WTC11 (cell line): ENCODE results near the gene RPTOR. TPM values are rescaled to one million over a fixed set of nuclear protein-coding genes. Genes with fewer than 3 reads are reported as not detected.

ENCODE experiments used
- ATAC-seq: fragments of 200-7000 bp; cut with Tn5 transposase; 2 replicates; pipeline ENCODE4 v1.10.0; 2021; ENCODE audit warnings: mild to moderate bottlenecking, moderate library complexity
- CTCF ChIA-PET: fragments of 300-600 bp; sonication (Branson Sonifier 250); formaldehyde crosslinking; loops from one replicate; lab custom pipeline; 2021; ENCODE audit warnings: antibody characterized with exemption; lab: Charles Lee
- POLR2A ChIA-PET: fragments of 350-600 bp; sonication (Branson Sonifier 250); formaldehyde crosslinking; loops from one replicate; lab custom pipeline; 2021; ENCODE audit warnings: antibody characterized with exemption; lab: Charles Lee
- DNase-seq: peaks from one replicate; pipeline ENCODE4 v3.0.0; 2021; ENCODE audit warnings: low spot score
- H3K27ac Mint-ChIP-seq: 2 replicates; pipeline ENCODE4 v1.8.0; 2021; ENCODE audit warnings: mixed read lengths
- H3K27me3 Mint-ChIP-seq: 2 replicates; pipeline ENCODE4 v1.8.0; 2021; ENCODE audit warnings: low read depth, mild to moderate bottlenecking, moderate library complexity, mixed read lengths
- H3K36me3 Mint-ChIP-seq: 2 replicates; pipeline ENCODE4 v1.8.0; 2021; ENCODE audit warnings: mixed read lengths
- H3K4me1 Mint-ChIP-seq: 2 replicates; pipeline ENCODE4 v1.8.0; 2022; ENCODE audit warnings: mixed read lengths
- H3K4me3 Mint-ChIP-seq: 2 replicates; pipeline ENCODE4 v1.8.0; 2021; ENCODE audit warnings: mild to moderate bottlenecking, moderate library complexity, mixed read lengths
- H3K9me3 Mint-ChIP-seq: 2 replicates; pipeline ENCODE4 v1.8.0; 2021; ENCODE audit warnings: mixed read lengths
- CREB1 ChIP-seq: sonication (generic); formaldehyde crosslinking; IDR thresholded peaks from 2 replicates; pipeline ENCODE4 v1.8.0; 2023; ENCODE audit warnings: mild to moderate bottlenecking, missing genetic modification reagents
- CTCF ChIP-seq: fragments of 200-600 bp; IDR thresholded peaks from 2 replicates; pipeline ENCODE4 v1.8.0; 2022; ENCODE audit warnings: antibody characterized with exemption
- EMX1 ChIP-seq: fragments of 250-450 bp; sonication (Bioruptor Pico); IDR thresholded peaks from 2 replicates; pipeline ENCODE4 v1.8.0; 2021; ENCODE audit warnings: mild to moderate bottlenecking
- ETV6 ChIP-seq: sonication (generic); formaldehyde crosslinking; IDR thresholded peaks from 2 replicates; pipeline ENCODE4 v1.8.1; 2022; ENCODE audit warnings: mild to moderate bottlenecking, missing genetic modification reagents
- JAZF1 ChIP-seq: fragments of 250-450 bp; sonication (Bioruptor Pico); IDR thresholded peaks from 2 replicates; pipeline ENCODE4 v1.9.0; 2021; ENCODE audit warnings: moderate library complexity, mild to moderate bottlenecking, inconsistent platforms
- KAT7 ChIP-seq: sonication (generic); formaldehyde crosslinking; IDR thresholded peaks from 2 replicates; pipeline ENCODE4 v1.8.1; 2023; ENCODE audit warnings: missing genetic modification reagents, mild to moderate bottlenecking, borderline replicate concordance
- NFE2L1 ChIP-seq: sonication (generic); formaldehyde crosslinking; IDR thresholded peaks from 2 replicates; pipeline ENCODE4 v1.8.1; 2023; ENCODE audit warnings: missing genetic modification reagents
- NR1H2 ChIP-seq: sonication (generic); formaldehyde crosslinking; IDR thresholded peaks from 2 replicates; pipeline ENCODE4 v1.9.0; 2021; ENCODE audit warnings: mild to moderate bottlenecking, moderate library complexity, missing genetic modification reagents
- NR3C1 ChIP-seq: sonication (generic); formaldehyde crosslinking; conservative IDR thresholded peaks from 2 replicates; pipeline ENCODE4 v1.8.1; 2023; ENCODE audit warnings: low read depth, mild to moderate bottlenecking, missing genetic modification reagents
- OVOL2 ChIP-seq: fragments of 250-450 bp; sonication (Bioruptor Pico); IDR thresholded peaks from 2 replicates; pipeline ENCODE4 v1.9.0; 2021; ENCODE audit warnings: mild to moderate bottlenecking, borderline replicate concordance
- PRDM15 ChIP-seq: sonication (generic); formaldehyde crosslinking; IDR thresholded peaks from 2 replicates; pipeline ENCODE4 v1.8.0; 2022; ENCODE audit warnings: missing genetic modification reagents
- PREB ChIP-seq: sonication (generic); formaldehyde crosslinking; IDR thresholded peaks from 2 replicates; pipeline ENCODE4 v1.8.1; 2022; ENCODE audit warnings: mild to moderate bottlenecking, missing genetic modification reagents, moderate library complexity, borderline replicate concordance
- PRRX2 ChIP-seq: fragments of 250-450 bp; sonication (Bioruptor Pico); IDR thresholded peaks from 2 replicates; pipeline ENCODE4 v1.8.0; 2021; ENCODE audit warnings: mild to moderate bottlenecking
- RORB ChIP-seq: fragments of 250-450 bp; sonication (Bioruptor Pico); IDR thresholded peaks from 2 replicates; pipeline ENCODE4 v1.9.0; 2021; ENCODE audit warnings: mild to moderate bottlenecking
- SMAD3 ChIP-seq: sonication (generic); formaldehyde crosslinking; IDR thresholded peaks from 2 replicates; pipeline ENCODE4 v1.8.0; 2022; ENCODE audit warnings: missing genetic modification reagents, mild to moderate bottlenecking, borderline replicate concordance
- SOX15 ChIP-seq: fragments of 250-450 bp; sonication (Bioruptor Pico); IDR thresholded peaks from 2 replicates; pipeline ENCODE4 v1.9.0; 2021; ENCODE audit warnings: mild to moderate bottlenecking
- TCF7 ChIP-seq: sonication (generic); formaldehyde crosslinking; IDR thresholded peaks from 2 replicates; pipeline ENCODE4 v1.8.0; 2022; ENCODE audit warnings: mild to moderate bottlenecking, low read depth, missing genetic modification reagents, moderate library complexity
- USF1 ChIP-seq: sonication (generic); formaldehyde crosslinking; IDR thresholded peaks from 2 replicates; pipeline ENCODE4 v1.8.0; 2022; ENCODE audit warnings: mild to moderate bottlenecking, missing genetic modification reagents
- ZNF263 ChIP-seq: sonication (generic); formaldehyde crosslinking; IDR thresholded peaks from 2 replicates; pipeline ENCODE4 v1.8.1; 2022; ENCODE audit warnings: low read depth, mild to moderate bottlenecking, moderate library complexity, missing genetic modification reagents
- ZNF396 ChIP-seq: fragments of 250-450 bp; sonication (Bioruptor Pico); IDR thresholded peaks from 2 replicates; pipeline ENCODE4 v1.8.0; 2021; ENCODE audit warnings: mild to moderate bottlenecking, moderate library complexity, borderline replicate concordance
- ZNF671 ChIP-seq: fragments of 250-450 bp; sonication (Bioruptor Pico); IDR thresholded peaks from 2 replicates; pipeline ENCODE4 v1.8.0; 2021; ENCODE audit warnings: mild to moderate bottlenecking
- total RNA-seq: library from RNA; stranded (reverse); gene quantifications from 3 replicates; pipeline ENCODE4 v1.2.3, GENCODE V29; 2021
- TF ChIP-seq, protein P1 (sequence below): fragments of 250-450 bp; sonication (Bioruptor Pico); IDR thresholded peaks from 2 replicates; pipeline ENCODE4 v1.9.0; 2021; ENCODE audit warnings: moderate library complexity, mild to moderate bottlenecking, inconsistent platforms, borderline replicate concordance
- TF ChIP-seq, protein P2 (sequence below): sonication (generic); formaldehyde crosslinking; IDR thresholded peaks from 2 replicates; pipeline ENCODE4 v1.8.1; 2022; ENCODE audit warnings: mild to moderate bottlenecking, moderate library complexity, missing genetic modification reagents

Gene RPTOR
- total RNA-seq, 1 experiment from 2014 or later, result 41.0 TPM

DNA sequence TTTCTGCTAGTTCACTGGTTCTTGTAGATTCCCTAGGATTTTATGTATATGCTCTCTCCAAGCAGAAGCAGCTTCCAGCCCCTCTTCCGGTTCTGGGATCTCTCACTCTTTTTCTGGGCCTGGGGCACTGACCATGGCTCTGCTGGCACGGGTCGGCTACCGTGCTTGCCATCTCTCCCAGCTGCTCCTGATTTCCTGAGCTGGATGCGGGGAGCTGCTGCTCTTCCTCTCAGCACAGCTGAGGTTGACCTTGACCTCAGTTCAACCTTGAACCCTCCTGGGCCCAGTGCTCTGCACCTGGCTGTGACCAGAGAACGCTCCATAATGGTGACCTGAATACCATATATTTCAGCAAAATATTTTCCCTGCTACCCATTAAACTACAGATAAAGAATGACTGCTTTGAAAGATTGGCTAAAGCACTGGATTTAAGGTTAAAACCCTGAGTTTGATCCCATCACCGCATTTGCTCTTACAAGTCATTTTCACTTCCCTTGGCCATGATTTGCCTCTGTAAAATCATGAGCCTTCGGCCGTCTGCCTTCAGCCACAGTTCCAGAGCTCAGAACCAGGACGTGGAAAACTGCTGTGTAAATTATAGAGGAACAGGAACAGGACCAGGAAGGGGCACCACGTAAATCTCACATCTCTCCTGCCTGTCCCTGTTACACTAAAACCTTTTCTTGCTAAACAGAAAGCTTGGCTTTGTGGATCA lies 316.2 kb downstream of the RPTOR start:
- CTCF ChIA-PET, result interaction anchor here (0.6 to 2.1 kb wide), 3 partner anchors 37 to 434 kb away, joined by 4 to 12 read pairs (median 8); no protein-coding TSS in a partner anchor

DNA sequence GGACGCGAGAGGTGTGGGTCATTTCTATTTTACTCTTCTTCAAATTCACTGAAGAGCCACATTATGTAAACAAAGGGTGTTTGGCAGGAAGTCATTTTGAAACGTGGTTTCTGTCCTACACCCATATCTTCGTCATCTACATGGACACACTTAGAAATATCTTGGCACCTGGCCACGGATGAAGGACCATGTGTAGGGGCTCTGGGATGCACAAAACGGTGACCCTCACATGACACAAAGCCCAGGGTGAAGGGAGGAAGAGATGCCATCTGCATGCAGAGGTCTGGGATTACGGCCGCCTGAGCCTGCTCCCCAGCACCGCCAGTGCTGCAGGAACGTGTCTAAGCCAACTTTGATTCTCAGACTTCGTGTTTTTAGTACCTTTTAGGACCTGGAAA lies 316.8 kb downstream of the RPTOR start:
- H3K27ac Mint-ChIP-seq, result peak overlapping the region; percentile 53
- ATAC-seq, result no peak
- H3K4me3 Mint-ChIP-seq, result no peak overlapping the region
- H3K36me3 Mint-ChIP-seq, result peaks cover 9% of the 10 kb centered on the region; the same call in 1 of the 2 replicates
- H3K27me3 Mint-ChIP-seq, result no peaks in the 10 kb centered on the region
- no peaks in the 10 kb centered on the region for H3K9me3 Mint-ChIP-seq
- ChIA-PET CTCF (interaction anchor here (0.6 to 1.6 kb wide), 3 partner anchors 12 to 106 kb away, joined by 3 to 4 read pairs (median 3); no protein-coding TSS in a partner anchor), POLR2A (no interaction called here)
- no peak for DNase-seq
- H3K4me1 Mint-ChIP-seq, result peaks cover 28% of the 10 kb centered on the region
- TF ChIP-seq NFE2L1, result no peak
- no peak for TF ChIP-seq NR1H2
- no peak for TF ChIP-seq TCF7 (CRISPR knock-in tag)
- no peak for TF ChIP-seq ZNF396
- no peak for TF ChIP-seq CTCF
- TF ChIP-seq, protein P1, sequence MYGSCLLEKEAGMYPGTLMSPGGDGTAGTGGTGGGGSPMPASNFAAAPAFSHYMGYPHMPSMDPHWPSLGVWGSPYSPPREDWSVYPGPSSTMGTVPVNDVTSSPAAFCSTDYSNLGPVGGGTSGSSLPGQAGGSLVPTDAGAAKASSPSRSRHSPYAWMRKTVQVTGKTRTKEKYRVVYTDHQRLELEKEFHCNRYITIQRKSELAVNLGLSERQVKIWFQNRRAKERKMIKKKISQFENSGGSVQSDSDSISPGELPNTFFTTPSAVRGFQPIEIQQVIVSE (CRISPR knock-in tag), result no peak
- no peak for TF ChIP-seq SMAD3

More for the DNA sequence above, 316.2 kb downstream of the RPTOR start:
- Mint-ChIP-seq H3K27me3 (no peaks in the 10 kb centered on the region), H3K36me3 (peaks cover 9% of the 10 kb centered on the region; the same call in 1 of the 2 replicates), H3K4me3 (no peak overlapping the region), H3K4me1 (peaks cover 28% of the 10 kb centered on the region), H3K9me3 (no peaks in the 10 kb centered on the region), H3K27ac (peak overlapping the region; percentile 53; the same call in 1 of the 2 replicates)
- POLR2A ChIA-PET, result no interaction called here
- TF ChIP-seq KAT7 (CRISPR knock-in tag) (no peak), USF1 (CRISPR knock-in tag) (no peak), JAZF1 (CRISPR knock-in tag) (no peak), CREB1 (CRISPR knock-in tag) (no peak), ZNF671 (CRISPR knock-in tag) (no peak), TCF7 (CRISPR knock-in tag) (no peak), ZNF396 (no peak), RORB (no peak), ZNF263 (CRISPR knock-in tag) (no peak), PRRX2 (no peak), ETV6 (CRISPR knock-in tag) (no peak), NR3C1 (no peak), PRDM15 (CRISPR knock-in tag) (no peak), OVOL2 (CRISPR knock-in tag) (no peak), PREB (no peak), EMX1 (CRISPR knock-in tag) (no peak), SOX15 (no peak)
- TF ChIP-seq, protein P2, sequence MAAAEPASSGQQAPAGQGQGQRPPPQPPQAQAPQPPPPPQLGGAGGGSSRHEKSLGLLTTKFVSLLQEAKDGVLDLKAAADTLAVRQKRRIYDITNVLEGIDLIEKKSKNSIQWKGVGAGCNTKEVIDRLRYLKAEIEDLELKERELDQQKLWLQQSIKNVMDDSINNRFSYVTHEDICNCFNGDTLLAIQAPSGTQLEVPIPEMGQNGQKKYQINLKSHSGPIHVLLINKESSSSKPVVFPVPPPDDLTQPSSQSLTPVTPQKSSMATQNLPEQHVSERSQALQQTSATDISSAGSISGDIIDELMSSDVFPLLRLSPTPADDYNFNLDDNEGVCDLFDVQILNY (CRISPR knock-in tag), result no peak
- ATAC-seq (no peak), DNase-seq (no peak)
